Measurements from ENCODE around the gene PPIL3.
"Not testable (repeated sequence)": the region's sequence is repeated elsewhere in the genome, so short reads cannot be mapped to it uniquely, and the experiment has no call there.

The PPIL3 gene
- long read RNA-seq, donor 1, transcript PPIL3-202 (7 exons, 1,194 nt): major isoform, 5 of 76 reads
- long read RNA-seq, donor 1, partial matches to known transcripts: 43 of 76 reads
- long read RNA-seq, donor 1, other reads (novel, unspliced or antisense): 17 of 76 reads
- long read RNA-seq, donor 2, transcript PPIL3-202 (7 exons, 1,194 nt): major isoform, 6 of 11 reads
- long read RNA-seq, donor 2, partial matches to known transcripts: 0 of 11 reads
- long read RNA-seq, donor 2, other reads (novel, unspliced or antisense): 0 of 11 reads
- long read RNA-seq, donor 3, transcript PPIL3-209 (3 exons, 589 nt): major isoform, 5 of 13 reads
- long read RNA-seq, donor 3, partial matches to known transcripts: 0 of 13 reads
- long read RNA-seq, donor 3, other reads (novel, unspliced or antisense): 0 of 13 reads
- long read RNA-seq, donor 4, partial matches to known transcripts: 0 of 8 reads
- long read RNA-seq, donor 4, other reads (novel, unspliced or antisense): 0 of 8 reads
- long read RNA-seq, donor 5, transcript PPIL3-202 (7 exons, 1,194 nt): major isoform, 6 of 13 reads
- long read RNA-seq, donor 5, partial matches to known transcripts: 0 of 13 reads
- long read RNA-seq, donor 5, other reads (novel, unspliced or antisense): 0 of 13 reads
- long read RNA-seq, donor 6, partial matches to known transcripts: 0 of 4 reads
- long read RNA-seq, donor 6, other reads (novel, unspliced or antisense): 0 of 4 reads
- long read RNA-seq, donor 7, transcript PPIL3-202 (7 exons, 1,194 nt): major isoform, 6 of 17 reads
- long read RNA-seq, donor 7, partial matches to known transcripts: 0 of 17 reads
- long read RNA-seq, donor 7, other reads (novel, unspliced or antisense): 8 of 17 reads
- long read RNA-seq, donor 8, transcript PPIL3-202 (7 exons, 1,194 nt): major isoform, 6 of 48 reads
- long read RNA-seq, donor 8, partial matches to known transcripts: 28 of 48 reads
- long read RNA-seq, donor 8, other reads (novel, unspliced or antisense): 10 of 48 reads

DNA sequence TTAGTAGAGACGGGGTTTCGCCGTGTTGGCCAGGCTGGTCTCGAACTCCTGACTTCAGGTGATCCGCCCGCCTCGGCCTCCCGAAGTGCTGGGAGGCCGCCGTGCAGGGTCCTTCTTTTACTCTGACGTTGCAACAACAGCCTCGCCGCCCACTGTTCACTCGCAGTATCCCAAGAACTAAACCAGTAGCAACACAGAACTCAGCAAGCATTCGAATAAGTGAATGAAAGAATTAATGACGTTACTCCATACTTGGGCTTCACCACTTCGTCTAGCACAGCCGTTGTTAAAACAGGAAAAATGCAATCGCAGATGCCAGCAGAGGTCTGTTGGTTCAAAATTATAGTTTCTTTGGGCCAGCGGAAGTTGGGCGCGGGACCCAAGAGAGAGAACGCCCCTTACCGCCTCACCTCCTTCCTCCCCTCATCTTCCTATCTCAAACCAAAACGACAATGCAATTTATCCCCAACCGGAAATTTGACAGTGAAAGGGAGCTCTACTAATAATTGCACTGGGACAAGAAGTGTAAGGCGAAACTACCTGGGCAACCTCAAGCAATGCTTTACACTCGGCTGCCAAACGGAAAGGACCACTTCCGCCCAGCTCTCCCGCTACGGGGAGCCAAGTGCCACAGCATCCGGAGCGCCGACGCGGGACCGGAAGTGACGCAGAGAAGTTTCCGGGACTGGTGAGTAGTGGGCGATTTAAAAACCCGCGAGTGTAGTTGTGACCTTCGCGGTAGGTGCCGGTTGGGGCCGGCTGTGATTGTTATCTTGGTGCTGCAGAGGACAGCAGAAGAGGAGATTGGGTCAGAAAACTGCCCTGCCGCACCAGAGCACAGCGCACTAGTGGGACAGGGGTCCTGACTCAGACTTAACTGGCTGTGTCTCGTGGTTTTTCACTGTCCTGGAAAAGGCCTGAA is at the start of gene PPIL3, which contains the start of gene NIF3L1:
Gene PPIL3 (minus strand): TSS at position 374 of the 922 bp plus-strand sequence. CDS start 1,462 bp downstream, outside the sequence.
Gene NIF3L1 (plus strand): TSS at position 668 of the 922 bp plus-strand sequence. CDS start 2,573 bp downstream, outside the sequence.
- peak; percentile 93 for DNase-seq

DNA sequence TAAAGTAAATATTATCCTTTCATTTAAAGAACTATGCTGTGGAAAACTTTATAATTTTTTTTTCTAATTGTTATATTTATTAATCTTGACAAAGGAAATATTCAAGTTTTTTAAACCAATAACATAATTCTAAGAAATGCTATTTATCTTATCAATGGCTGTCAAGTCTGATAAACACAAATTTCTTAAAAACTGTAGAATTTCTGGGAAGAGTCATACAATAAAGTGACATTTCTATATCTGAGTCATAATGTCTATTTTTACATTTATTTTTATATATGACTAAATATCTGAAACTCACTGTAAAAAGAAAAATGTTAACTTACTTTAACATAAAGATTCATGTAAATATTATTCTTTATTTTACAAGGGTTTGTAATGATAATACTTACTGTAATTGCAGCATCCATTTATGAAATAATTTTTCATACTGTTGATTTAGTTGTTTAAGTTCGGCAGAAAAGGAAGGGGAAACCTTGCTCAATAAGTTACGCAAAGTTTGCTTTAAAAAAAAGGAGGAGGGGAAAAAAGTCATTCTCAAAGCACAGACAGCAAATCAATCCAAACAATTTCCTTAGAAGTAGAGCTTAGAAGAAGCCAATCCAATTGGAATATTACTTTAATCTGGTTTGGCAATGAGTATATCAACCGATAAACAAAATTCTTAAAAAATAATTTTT is 42.2 kb upstream of the PPIL3 start:
- DNase-seq: no peak

DNA sequence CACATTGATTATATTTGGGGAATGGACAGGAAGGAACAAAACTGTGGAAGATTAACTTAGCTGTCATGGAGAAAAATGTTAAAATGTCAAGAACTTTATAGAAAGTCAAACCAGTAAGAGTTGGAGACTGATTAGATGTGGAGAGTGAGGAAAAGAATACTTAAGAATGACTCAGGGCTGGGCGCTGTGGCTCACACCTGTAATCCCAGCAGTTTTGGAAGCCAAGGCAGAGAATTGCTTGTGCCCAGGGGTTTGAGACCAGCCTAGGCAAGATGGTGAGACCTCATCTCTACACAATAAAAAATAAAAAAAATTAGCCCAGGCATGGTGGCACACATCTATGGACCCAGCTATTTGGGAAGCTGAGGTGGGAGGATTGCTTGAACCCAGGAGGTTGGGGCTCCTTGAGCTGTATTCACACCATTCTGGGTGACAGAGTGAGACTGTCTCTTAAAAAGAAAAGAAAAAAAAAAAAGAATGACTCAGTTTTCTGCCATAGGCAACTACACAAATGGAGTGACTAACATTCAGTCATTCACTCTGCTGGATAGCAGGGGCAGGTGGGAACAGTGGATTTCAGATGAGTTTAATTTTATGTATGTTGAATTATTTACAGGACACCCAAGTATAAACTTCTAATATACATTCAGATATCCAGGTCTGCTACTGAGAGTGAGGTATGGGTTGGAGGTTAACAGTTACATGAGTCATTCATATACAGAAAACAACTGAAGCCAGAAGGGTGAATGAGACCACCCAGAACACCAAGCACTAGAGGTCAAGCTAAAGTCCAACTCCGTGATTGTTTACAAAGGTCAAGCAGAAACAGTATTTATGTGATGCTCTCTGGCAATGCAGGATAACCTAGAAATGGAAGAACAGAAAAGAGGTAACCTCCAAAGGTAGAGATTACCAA is 40.7 kb upstream of the PPIL3 start:
- no peak for DNase-seq

- no peak for DNase-seq
Observed at GRCh38 chr2:200922439-200922838, 33.6 kb upstream of the PPIL3 start.

- no peak for DNase-seq
Observed at GRCh38 chr2:200913654-200914053, 24.8 kb upstream of the PPIL3 start.

DNA sequence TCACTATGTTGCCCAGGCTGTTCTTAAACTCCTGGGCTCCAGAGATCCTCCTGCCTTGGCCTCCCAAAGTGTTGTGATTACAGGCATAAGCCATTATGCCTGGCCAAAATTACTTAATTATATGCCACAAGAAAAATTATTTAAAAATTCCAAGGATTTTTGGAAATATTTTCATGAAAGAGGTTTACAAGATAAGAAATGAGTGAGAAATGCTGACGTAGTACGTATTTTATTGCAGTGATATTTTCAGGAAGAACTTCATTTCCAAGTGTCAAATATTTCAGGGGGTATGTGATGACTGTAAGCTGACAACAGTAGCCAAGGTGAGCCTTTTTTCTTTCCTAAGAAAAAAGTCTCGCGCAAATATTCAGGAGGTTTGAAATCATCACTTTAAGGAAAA is 21.1 kb upstream of the PPIL3 start:
- DNase-seq: no peak

DNA sequence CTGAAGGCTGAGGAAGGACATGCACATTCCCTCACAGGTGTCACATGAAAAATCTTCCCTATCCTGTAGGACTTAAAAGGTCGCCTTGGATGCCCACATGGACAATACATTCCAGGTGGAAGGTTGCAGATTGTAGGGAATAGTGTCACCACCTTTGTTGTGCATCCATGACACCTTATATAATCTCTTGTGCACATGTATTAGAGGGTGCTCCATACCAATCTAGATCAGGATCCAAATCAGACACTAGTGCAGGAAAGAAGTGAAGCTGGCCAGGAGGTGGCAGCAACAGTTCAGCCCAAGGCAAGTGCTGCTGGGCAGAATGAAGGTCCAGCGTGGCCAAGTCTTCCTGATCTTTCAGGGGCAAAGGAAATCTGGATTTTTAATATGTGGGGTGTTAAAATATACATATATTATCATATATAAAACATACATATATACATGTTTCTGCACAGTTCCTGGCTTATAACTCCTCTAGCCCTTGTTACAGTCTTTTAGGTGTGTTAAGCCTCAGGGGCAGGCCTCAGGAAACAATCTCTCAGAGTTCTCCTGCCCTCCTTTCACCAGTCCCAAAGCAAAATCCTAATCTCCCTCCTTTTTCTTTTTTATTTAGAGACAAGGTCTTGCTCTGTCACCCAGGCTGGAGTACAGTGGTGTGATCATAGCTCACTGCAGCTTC is 16.9 kb upstream of the PPIL3 start:
- no peak for DNase-seq

DNA sequence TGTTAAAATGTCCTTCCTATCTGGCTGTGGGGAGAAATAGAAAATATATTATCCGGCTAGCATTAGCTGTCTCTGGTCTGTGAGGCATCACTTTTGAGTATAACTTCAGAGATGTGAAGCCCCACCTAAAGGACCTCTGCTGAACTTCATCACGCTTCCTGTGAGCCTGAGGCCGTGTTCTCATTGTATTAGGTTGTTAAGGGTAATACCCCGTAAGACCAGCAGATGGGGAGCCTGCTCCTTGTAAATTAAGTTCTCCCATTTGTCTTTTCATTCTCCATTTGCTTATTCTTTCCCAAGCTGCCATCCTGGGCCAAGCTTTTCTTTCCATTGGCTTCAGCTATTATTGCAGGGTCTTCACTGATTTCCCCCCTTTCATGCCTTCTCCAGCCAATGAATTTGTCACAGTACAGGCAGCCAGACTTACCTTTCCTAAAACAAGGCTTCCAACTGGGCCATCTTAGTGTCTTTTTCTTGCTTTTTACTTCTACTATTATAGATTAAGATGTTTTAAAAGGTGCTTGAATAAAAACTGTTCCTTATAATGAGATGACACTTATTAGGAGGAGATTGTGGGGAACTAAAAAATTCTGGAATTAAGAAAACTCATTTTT is 12.7 kb upstream of the PPIL3 start:
- DNase-seq: peak; percentile 20

DNA sequence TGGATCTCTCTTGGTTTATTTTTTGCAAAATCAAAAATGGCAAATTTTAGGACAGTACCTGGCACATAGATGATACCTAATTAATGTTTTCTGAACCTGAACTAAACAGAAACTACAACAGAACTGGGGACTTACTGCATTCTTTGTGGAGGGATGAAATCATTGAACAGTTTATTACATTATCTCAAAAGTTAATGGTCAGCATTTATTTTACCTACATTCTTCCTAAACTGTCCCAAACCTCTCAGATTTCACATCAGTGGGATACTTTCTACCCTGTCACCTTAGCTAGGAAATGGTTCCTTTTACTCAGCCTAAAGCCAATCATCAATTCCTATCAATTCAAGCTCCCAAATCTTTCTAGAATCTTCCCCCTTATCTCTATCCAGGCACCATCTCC is 10.6 kb upstream of the PPIL3 start:
- no peak for DNase-seq

GRCh38 chr2:200881715-200882249 is 7.1 kb downstream of the PPIL3 start:
- DNase-seq: not testable (repeated sequence)

DNA sequence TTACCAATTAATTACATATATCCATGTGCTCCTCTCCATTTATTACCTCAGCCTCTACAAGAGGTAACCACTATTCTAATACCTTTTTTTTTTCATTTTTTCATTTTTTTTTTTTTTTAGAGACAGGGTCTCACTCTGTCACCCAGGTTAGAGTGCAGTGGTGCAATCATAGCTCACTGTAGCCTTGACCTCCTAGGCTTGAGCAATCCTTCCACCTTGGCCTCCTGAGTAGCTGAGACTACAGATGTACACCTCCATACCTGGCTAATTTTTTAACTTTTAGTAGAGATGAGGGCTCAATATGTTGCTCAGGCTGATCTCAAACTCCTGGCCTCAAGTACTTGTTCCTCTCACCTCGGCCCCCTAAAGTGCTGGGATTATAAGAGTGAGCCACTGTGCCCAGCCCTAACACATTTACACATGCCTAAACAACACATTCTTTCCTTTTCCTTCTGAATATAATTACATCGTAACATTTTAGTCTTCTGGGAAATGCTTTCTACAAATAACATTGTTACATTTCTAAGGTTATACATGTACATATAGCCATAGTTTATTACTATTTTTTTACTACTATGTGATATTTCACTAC is 10.5 kb downstream of the PPIL3 start:
- no peak for DNase-seq

- DNase-seq: no peak
Observed at GRCh38 chr2:200877443-200877842, 11.4 kb downstream of the PPIL3 start.

GRCh38 chr2:200873560-200873959 is 15.3 kb downstream of the PPIL3 start:
- DNase-seq: no peak

DNA sequence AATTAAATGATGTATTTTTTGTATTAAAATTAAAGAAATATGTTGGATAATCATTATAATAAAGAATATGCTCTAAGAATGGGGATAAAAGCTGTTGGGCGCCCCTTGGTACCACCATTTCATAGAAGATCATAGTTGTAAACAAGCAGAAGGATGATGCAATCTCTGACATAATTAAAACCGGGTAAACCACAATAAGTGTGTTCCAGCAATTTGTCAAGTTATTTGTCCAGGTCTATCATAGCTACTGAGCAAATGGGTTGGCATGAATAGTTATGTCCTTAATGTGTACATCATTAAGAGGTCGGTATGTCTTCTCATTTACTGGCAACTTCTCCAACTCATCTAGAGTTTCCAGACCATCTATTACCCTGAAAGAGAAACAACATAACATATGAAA is 17.7 kb downstream of the PPIL3 start:
- no peak for DNase-seq

- DNase-seq: no peak
Observed at GRCh38 chr2:200869014-200869413, 19.9 kb downstream of the PPIL3 start.

DNA sequence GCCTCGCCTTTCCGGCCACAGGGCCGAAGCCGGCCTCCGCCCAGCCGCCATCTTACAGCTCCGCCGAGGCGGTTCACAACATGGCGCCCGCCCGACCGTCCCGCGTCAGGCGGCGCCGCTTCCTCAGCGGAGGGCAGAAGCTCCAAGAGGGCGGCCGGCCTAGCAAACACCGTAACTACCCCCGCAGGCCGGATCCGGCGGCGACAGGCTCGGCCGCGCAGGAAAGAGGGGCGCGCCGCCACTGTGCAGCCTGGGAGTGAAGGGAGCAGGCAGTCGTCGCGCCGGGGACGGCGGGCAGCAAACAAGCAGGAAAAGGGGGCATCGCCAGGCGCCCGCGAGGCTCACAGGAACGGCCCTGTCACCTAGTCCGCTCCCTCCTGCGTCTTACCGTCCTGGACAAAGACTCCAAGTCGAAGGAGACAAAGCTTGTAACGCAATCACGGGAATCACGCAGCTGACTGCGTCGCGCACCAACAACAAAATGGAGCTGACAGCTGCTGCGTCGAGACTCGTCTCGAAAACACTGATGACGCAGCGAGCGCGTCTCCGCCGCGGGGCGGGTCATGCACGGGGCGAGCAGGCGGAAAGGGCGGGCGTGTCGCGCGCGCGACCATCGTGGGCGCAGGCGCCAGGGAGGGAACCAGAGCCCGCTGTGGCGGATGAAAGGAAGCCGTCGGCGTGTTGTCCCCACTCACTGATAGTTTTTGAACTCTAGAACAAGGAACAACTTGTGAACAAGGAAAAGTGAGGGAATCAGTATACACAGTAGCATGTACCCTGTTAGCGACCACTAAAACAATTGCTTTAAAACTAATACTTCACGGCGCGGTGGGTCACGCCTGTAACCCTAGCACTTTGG is 24.5 kb downstream of the PPIL3 start, which contains the start of gene CLK1:
Gene CLK1 (minus strand): TSS at position 483 of the 859 bp plus-strand sequence. CDS start 2,796 bp downstream, outside the sequence.
- peak; percentile 100 for DNase-seq

GRCh38 chr2:200863782-200864175 is 25.1 kb downstream of the PPIL3 start:
- no peak for DNase-seq
